SU-DHL-6 (cell line): ENCODE results near the gene DHPS.
A peak's percentile ranks its signal among the peaks of the same experiment; 100 is the strongest.

Source experiments
- H2AFZ ChIP-seq: fragments of 200-600 bp; sonication (generic); 2 replicates; pipeline ENCODE4 v1.6.1; 2014; ENCODE audit warnings: low read depth, mild to moderate bottlenecking, moderate library complexity, mixed read lengths, antibody characterized with exemption, low read length; ENCODE audit not compliant: severe bottlenecking
- H3F3A ChIP-seq: fragments of 200-600 bp; shearing (Covaris generic); 2 replicates; pipeline ENCODE4 v1.6.0; 2016; ENCODE audit warnings: antibody characterized with exemption, mild to moderate bottlenecking; ENCODE audit not compliant: insufficient read depth
- H3K27ac ChIP-seq: fragments of 200-600 bp; sonication (generic); 2 replicates; pipeline ENCODE4 v1.5.1; 2016; ENCODE audit warnings: low read depth, mild to moderate bottlenecking, low read length, moderate library complexity, mixed read lengths
- H3K27me3 ChIP-seq: fragments of 200-600 bp; sonication (generic), shearing (Covaris generic); 2 replicates; pipeline ENCODE4 v1.6.0; 2014; ENCODE audit warnings: mild to moderate bottlenecking, low read length
- H3K36me3 ChIP-seq: fragments of 200-600 bp; sonication (generic); 2 replicates; pipeline ENCODE4 v1.6.1; 2014; ENCODE audit warnings: mild to moderate bottlenecking, low read length, mixed read lengths
- H3K4me2 ChIP-seq: fragments of 300-600, 200-600 bp; shearing (Covaris generic), sonication (generic); 2 replicates; pipeline ENCODE4 v1.6.0; 2014; ENCODE audit warnings: low read length, low read depth, mild to moderate bottlenecking; ENCODE audit not compliant: poor library complexity, severe bottlenecking
- H3K4me3 ChIP-seq: fragments of 200-600 bp; sonication (generic); 2 replicates; pipeline ENCODE4 v1.5.1; 2014; ENCODE audit warnings: antibody characterized with exemption, low read length, mild to moderate bottlenecking, mixed read lengths; ENCODE audit not compliant: insufficient read depth, poor library complexity, severe bottlenecking
- H3K79me2 ChIP-seq: fragments of 200-600 bp; sonication (generic); 2 replicates; pipeline ENCODE4 v1.6.1; 2014; ENCODE audit warnings: mild to moderate bottlenecking, low read length, moderate library complexity; ENCODE audit not compliant: insufficient read depth
- H3K9ac ChIP-seq: fragments of 200-600 bp; sonication (generic); 2 replicates; pipeline ENCODE4 v1.7.0; 2014; ENCODE audit warnings: mild to moderate bottlenecking, low read length
- H3K9me2 ChIP-seq: fragments of 200-600 bp; sonication (generic); replicated peaks from 2 replicates; pipeline ENCODE4 v1.6.1; 2014; ENCODE audit warnings: low read length; ENCODE audit not compliant: insufficient read depth
- H3K9me3 ChIP-seq: fragments of 200-600 bp; sonication (generic); 2 replicates; pipeline ENCODE4 v1.6.1; 2014; ENCODE audit warnings: low read length, mixed read lengths; ENCODE audit not compliant: insufficient read depth
- H4K20me1 ChIP-seq: fragments of 200-600 bp; sonication (generic); 2 replicates; pipeline ENCODE4 v1.6.1; 2014; ENCODE audit warnings: low read depth, mild to moderate bottlenecking, antibody characterized with exemption, low read length, moderate library complexity, mixed read lengths
- EZH2phosphoT487 ChIP-seq: fragments of 200-600 bp; sonication (generic), shearing (Covaris generic); conservative IDR thresholded peaks from 2 replicates; pipeline ENCODE4 v1.6.1; 2018; ENCODE audit warnings: mild to moderate bottlenecking, antibody characterized with exemption, low read length, moderate library complexity, mixed read lengths
- TF ChIP-seq, protein P1 (sequence below): fragments of 200-600 bp; sonication (generic); IDR thresholded peaks from one replicate; pipeline ENCODE4 v1.5.1; 2017; ENCODE audit warnings: antibody characterized with exemption, mild to moderate bottlenecking, low read length, moderate library complexity; ENCODE audit not compliant: insufficient read depth, poor library complexity, severe bottlenecking

Gene DHPS

DNA sequence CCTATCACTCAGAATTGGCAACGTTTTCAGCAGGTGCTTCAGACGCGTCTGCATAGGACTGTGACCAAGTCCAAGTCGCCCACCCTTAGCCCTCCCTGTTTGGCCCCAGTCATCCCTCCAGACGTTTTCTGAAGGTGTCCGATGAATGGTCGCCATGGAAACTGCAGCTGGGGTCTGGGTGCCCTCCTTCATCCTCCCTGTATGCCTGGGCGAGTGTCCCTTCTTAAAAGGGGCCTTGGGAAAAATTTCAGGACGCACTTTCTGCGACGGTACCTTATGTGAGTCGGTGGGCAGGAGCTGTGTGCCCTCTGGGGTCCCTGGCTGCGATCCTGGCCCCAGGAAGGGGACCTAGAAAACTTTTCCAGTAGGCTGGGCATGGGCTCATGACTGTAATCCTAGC lies 40.2 kb downstream of the DHPS start:
- H3K9me2 ChIP-seq = no peaks in the 10 kb centered on the region
- H4K20me1 ChIP-seq = no peaks in the 10 kb centered on the region
- H3K9me3 ChIP-seq = no peaks in the 10 kb centered on the region
- no peak overlapping the region for H2AFZ ChIP-seq
- no peak overlapping the region for H3K4me2 ChIP-seq
- no peaks in the 10 kb centered on the region for H3F3A ChIP-seq
- H3K27ac ChIP-seq = no peak overlapping the region
- no peaks in the 10 kb centered on the region for H3K79me2 ChIP-seq
- no peaks in the 10 kb centered on the region for H3K27me3 ChIP-seq
- no peak overlapping the region for H3K9ac ChIP-seq
- TF ChIP-seq, protein P1, sequence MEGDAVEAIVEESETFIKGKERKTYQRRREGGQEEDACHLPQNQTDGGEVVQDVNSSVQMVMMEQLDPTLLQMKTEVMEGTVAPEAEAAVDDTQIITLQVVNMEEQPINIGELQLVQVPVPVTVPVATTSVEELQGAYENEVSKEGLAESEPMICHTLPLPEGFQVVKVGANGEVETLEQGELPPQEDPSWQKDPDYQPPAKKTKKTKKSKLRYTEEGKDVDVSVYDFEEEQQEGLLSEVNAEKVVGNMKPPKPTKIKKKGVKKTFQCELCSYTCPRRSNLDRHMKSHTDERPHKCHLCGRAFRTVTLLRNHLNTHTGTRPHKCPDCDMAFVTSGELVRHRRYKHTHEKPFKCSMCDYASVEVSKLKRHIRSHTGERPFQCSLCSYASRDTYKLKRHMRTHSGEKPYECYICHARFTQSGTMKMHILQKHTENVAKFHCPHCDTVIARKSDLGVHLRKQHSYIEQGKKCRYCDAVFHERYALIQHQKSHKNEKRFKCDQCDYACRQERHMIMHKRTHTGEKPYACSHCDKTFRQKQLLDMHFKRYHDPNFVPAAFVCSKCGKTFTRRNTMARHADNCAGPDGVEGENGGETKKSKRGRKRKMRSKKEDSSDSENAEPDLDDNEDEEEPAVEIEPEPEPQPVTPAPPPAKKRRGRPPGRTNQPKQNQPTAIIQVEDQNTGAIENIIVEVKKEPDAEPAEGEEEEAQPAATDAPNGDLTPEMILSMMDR = no peak
- no peak for TF ChIP-seq EZH2phosphoT487
- H3K36me3 ChIP-seq = no peaks in the 10 kb centered on the region
- H3K4me3 ChIP-seq = no peak overlapping the region

DNA sequence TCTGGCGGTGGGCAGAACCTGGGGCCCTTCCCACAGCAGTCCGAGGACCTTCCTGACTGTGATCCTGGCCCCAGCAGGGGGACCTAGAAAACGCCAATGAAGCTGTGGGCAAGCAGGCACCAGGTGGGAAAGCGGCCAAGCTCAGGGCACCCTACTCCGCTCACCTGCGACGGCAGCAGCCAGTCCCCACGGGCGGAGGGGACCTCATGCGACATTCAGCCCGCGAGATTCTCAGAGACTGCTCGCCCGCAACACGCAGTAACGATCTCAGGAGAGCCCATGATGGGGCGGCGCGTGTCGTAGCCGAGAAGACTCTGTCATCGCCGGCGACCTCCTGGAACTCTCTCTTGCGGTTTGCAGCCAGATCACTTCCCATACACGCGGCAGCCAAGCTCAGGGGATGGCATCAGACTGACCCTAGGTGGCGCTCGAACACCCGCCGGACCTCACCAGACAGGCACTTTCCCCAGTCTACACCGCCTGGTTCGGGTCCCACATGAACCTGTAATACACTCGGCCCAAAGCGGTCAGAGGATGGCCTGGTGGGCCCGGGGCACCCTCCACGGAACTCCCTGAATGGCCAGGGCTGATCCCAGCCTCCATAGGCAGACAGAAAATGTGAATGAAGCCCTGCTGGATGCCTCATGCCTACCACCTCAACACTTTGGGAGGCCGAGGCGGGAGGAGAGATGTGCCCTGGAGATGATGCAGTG lies 41.6 kb downstream of the DHPS start:
- Histone ChIP-seq H3K9me3 (no peaks in the 10 kb centered on the region), H3F3A (0 out of 2 replicates have a peak, but pooled peaks cover 6% of the 10 kb centered on the region), H2AFZ (peak overlapping the region; percentile 85), H4K20me1 (no peaks in the 10 kb centered on the region), H3K4me3 (no peak overlapping the region), H3K36me3 (no peaks in the 10 kb centered on the region), H3K4me2 (peak overlapping the region; percentile 46), H3K27me3 (no peaks in the 10 kb centered on the region), H3K9ac (peak overlapping the region; percentile 44), H3K79me2 (no peaks in the 10 kb centered on the region), H3K9me2 (no peaks in the 10 kb centered on the region), H3K27ac (no peak overlapping the region)
- TF ChIP-seq EZH2phosphoT487 = no peak
- TF ChIP-seq, protein P1 = peak; percentile 78

DNA sequence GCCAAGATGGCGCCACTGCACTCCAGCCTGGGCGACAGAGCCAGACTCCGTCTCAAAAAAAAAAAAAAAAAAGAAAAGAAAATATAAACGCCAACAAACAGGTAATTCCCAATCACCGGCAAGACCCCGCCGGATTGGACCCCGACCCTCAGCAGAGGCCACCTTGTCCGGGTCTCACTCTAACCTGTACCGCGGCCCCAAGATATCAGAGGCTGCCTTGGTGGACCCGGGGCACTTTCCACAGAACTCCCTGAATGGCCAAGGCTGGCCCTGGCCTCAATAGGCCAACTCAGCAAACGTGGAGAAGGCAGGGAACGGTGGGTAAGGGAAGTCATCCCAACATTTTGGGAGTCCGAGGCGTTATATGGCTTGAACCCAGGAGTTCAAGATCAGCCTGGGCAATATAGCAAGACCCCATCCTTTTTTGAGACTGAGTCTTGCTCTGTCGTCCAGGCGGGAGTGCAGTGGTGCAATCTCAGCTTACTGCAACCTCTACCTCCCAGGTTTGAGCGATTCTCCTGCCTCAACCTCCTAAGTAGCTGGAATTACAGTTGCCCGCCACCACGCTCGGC lies 43.0 kb downstream of the DHPS start:
- H3K4me3 ChIP-seq = no peak overlapping the region
- no peaks in the 10 kb centered on the region for H3K9me3 ChIP-seq
- H3K4me2 ChIP-seq = no peak overlapping the region
- H4K20me1 ChIP-seq = no peaks in the 10 kb centered on the region
- H3K27me3 ChIP-seq = no peaks in the 10 kb centered on the region
- no peak overlapping the region for H2AFZ ChIP-seq
- H3K36me3 ChIP-seq = no peaks in the 10 kb centered on the region
- H3K27ac ChIP-seq = no peak overlapping the region
- no peaks in the 10 kb centered on the region for H3K9me2 ChIP-seq
- TF ChIP-seq, protein P1 = no peak
- no peak for TF ChIP-seq EZH2phosphoT487
- no peak overlapping the region for H3K9ac ChIP-seq
- no peaks in the 10 kb centered on the region for H3K79me2 ChIP-seq
- H3F3A ChIP-seq = peaks cover 6% of the 10 kb centered on the region; the same call in 1 of the 2 replicates
